Liver (tissue), 9 donors: ENCODE data around the gene PCDHA10. TPM values are rescaled to one million over a fixed set of nuclear protein-coding genes. Genes with fewer than 3 reads are reported as not detected.
A peak's percentile ranks its signal among the peaks of the same experiment; 100 is the strongest.
"Not testable (repeated sequence)": the region's sequence is repeated elsewhere in the genome, so short reads cannot be mapped to it uniquely, and the experiment has no call there.

Source experiments
- DNase-seq: peaks from one replicate; pipeline ENCODE4 v3.0.0-alpha.2; 2017; ENCODE audit warnings: low spot score
- H3K27ac ChIP-seq, 2 donors: one replicate each; pipeline ENCODE4 v1.7.0; 2013; ENCODE audit warnings: inconsistent platforms in 2 of 2, low read length in 2 of 2, control low read depth in 1 of 2, low read depth in 1 of 2, mild to moderate bottlenecking in 1 of 2
- H3K27me3 ChIP-seq, 4 donors: one replicate each; pipeline versions ENCODE4 v1.6.1 to v1.7.0; 2013; ENCODE audit warnings: low read length in 3 of 4, inconsistent platforms in 1 of 4, mild to moderate bottlenecking in 1 of 4, moderate library complexity in 1 of 4; ENCODE audit not compliant: control insufficient read depth in 4 of 4, insufficient read depth in 4 of 4
- H3K36me3 ChIP-seq, 4 donors: one replicate each; pipeline versions ENCODE4 v1.6.1 to v1.7.0; 2013; ENCODE audit warnings: low read length in 3 of 4, mild to moderate bottlenecking in 3 of 4, low read depth in 1 of 4, moderate library complexity in 1 of 4; ENCODE audit not compliant: control insufficient read depth in 4 of 4, insufficient read depth in 3 of 4
- H3K4me1 ChIP-seq, 4 donors: one replicate each; pipeline versions ENCODE4 v1.6.1 to v1.7.0; 2013; ENCODE audit warnings: low read length in 3 of 4, mild to moderate bottlenecking in 3 of 4, moderate library complexity in 1 of 4; ENCODE audit not compliant: control insufficient read depth in 4 of 4, insufficient read depth in 4 of 4
- H3K4me3 ChIP-seq, 3 donors: one replicate each; pipeline versions ENCODE4 v1.6.1 to v1.7.0; 2013; ENCODE audit warnings: low read length in 3 of 3, control low read depth in 1 of 3, low read depth in 1 of 3, mild to moderate bottlenecking in 1 of 3
- H3K9ac ChIP-seq, 2 donors: one replicate each; pipeline ENCODE4 v1.7.0; 2013; ENCODE audit warnings: low read length in 2 of 2, mild to moderate bottlenecking in 2 of 2, moderate library complexity in 2 of 2, control low read depth in 1 of 2, low read depth in 1 of 2
- H3K9me3 ChIP-seq, 4 donors: one replicate each; pipeline versions ENCODE4 v1.6.1 to v1.7.0; 2013; ENCODE audit warnings: low read length in 3 of 4; ENCODE audit not compliant: control insufficient read depth in 4 of 4
- ATF3 ChIP-seq: IDR thresholded peaks from 2 replicates; pipeline ENCODE4 v1.6.1; 2016; ENCODE audit warnings: antibody characterized with exemption
- CTCF ChIP-seq: fragments of 150-350 bp; IDR thresholded peaks from 2 replicates; pipeline ENCODE4 v1.5.1; 2017; ENCODE audit warnings: improper control_type of control experiment, low read depth, low read length; ENCODE audit not compliant: missing input control
- EGR1 ChIP-seq, 2 donors: IDR thresholded peaks; 2 replicates each; pipeline ENCODE4 v1.6.1; 2016 to 2018; ENCODE audit warnings: antibody characterized with exemption in 2 of 2, low read depth in 2 of 2
- FOXA1 ChIP-seq: IDR thresholded peaks from 2 replicates; pipeline ENCODE4 v1.6.1; 2016; ENCODE audit warnings: antibody characterized with exemption
- FOXA2 ChIP-seq: IDR thresholded peaks from 2 replicates; pipeline ENCODE4 v1.6.1; 2016; ENCODE audit warnings: antibody characterized with exemption
- GABPA ChIP-seq, 2 donors: IDR thresholded peaks in 1 of 2; conservative IDR thresholded peaks in 1 of 2; 2 replicates each; pipeline ENCODE4 v1.6.1; 2016; ENCODE audit warnings: antibody characterized with exemption in 2 of 2, mild to moderate bottlenecking in 1 of 2, moderate library complexity in 1 of 2
- HNF4A ChIP-seq, 2 donors: conservative IDR thresholded peaks; 2 replicates each; pipeline ENCODE4 v1.6.1; 2016; ENCODE audit warnings: antibody characterized with exemption in 2 of 2, mild to moderate bottlenecking in 2 of 2
- HNF4G ChIP-seq: IDR thresholded peaks from 2 replicates; pipeline ENCODE4 v1.6.1; 2016; ENCODE audit warnings: antibody characterized with exemption
- JUND ChIP-seq, 2 donors: IDR thresholded peaks; 2 replicates each; pipeline ENCODE4 v1.6.1; 2016; ENCODE audit warnings: antibody characterized with exemption in 2 of 2
- MAX ChIP-seq: IDR thresholded peaks from 2 replicates; pipeline ENCODE4 v1.6.1; 2016; ENCODE audit warnings: antibody characterized with exemption
- NR2F2 ChIP-seq: IDR thresholded peaks from 2 replicates; pipeline ENCODE4 v1.6.1; 2016; ENCODE audit warnings: antibody characterized with exemption
- RAD21 ChIP-seq, 2 donors: IDR thresholded peaks; 2 replicates each; pipeline ENCODE4 v1.6.1; 2016; ENCODE audit warnings: antibody characterized with exemption in 2 of 2, mild to moderate bottlenecking in 2 of 2
- RXRA ChIP-seq, 2 donors: IDR thresholded peaks; 2 replicates each; pipeline ENCODE4 v1.6.1; 2017 to 2018; ENCODE audit warnings: antibody characterized with exemption in 2 of 2, mild to moderate bottlenecking in 1 of 2
- SP1 ChIP-seq: IDR thresholded peaks from 2 replicates; pipeline ENCODE4 v1.6.1; 2018; ENCODE audit warnings: antibody characterized with exemption, mild to moderate bottlenecking
- TAF1 ChIP-seq: conservative IDR thresholded peaks from 2 replicates; pipeline ENCODE4 v1.6.1; 2016; ENCODE audit warnings: antibody characterized with exemption, mild to moderate bottlenecking
- YY1 ChIP-seq: IDR thresholded peaks from 2 replicates; pipeline ENCODE4 v1.6.1; 2016; ENCODE audit warnings: antibody characterized with exemption, mild to moderate bottlenecking
- ZBTB33 ChIP-seq: IDR thresholded peaks from 2 replicates; pipeline ENCODE4 v1.6.1; 2016; ENCODE audit warnings: antibody characterized with exemption
- WGBS: extraction: QIAGEN DNeasy Blood & Tissue Kit; methylation state at CpG from one replicate; pipeline ENCODE4 v1.1.7; 2013; 5-methylcytosine and 5-hydroxymethylcytosine counted together
- polyA plus RNA-seq, 2 donors: library from polyadenylated mRNA; stranded (reverse) in 1 of 2; unstranded in 1 of 2; fragments of 200-250 nt in 1 of 2; fragments of >200 nt in 1 of 2; fragmentation: Nextera tagmentation in 1 of 2; extraction: Ambion mirVana in 1 of 2; gene quantifications; one replicate each; pipeline versions ENCODE4 v1.2.1 to v1.2.3, GENCODE V29; 2013 to 2015
- total RNA-seq, 2 donors: library from RNA; depleted of rRNA; stranded (reverse); fragments of >200 nt; gene quantifications; one replicate each; pipeline ENCODE4 v1.2.3, GENCODE V29; 2014
- donor health status: healthy.
- donor health status: healthy.
- donor health status: healthy.
- donor health status: healthy.
- donor health status: healthy.

The PCDHA10 gene
- total and polyA plus RNA-seq, 4 donors, result under 0.01 to 0.01 TPM; not detected in 2

GRCh38 chr5:140806834-140807775 is 48.6 kb upstream of the PCDHA10 start, which contains the start of gene PCDHA4:
Gene PCDHA4, plus strand, starts transcription at chr5:140807068.
- WGBS, result 23% methylated on average over 47 of the region's 47 CpGs
- Histone ChIP-seq H3K27ac (no peak within 1 kb of the TSS), H3K4me3 (peak within 1 kb of the TSS in 2 of 3 donors; percentile 7 to 8), H3K9me3 (peaks cover 29 to 51% (median 36%) of the 10 kb centered on the region in 4 donors), H3K36me3 (no peaks in the 10 kb centered on the region), H3K4me1 (no peaks in the 10 kb centered on the region), H3K9ac (no peak within 1 kb of the TSS), H3K27me3 (peaks cover 0 to 2% (median 0%) of the 10 kb centered on the region in 4 donors)
- TF ChIP-seq RAD21 (IDR thresholded peaks at IDR 0.05), result no peak
- no peak for TF ChIP-seq CTCF
- no peak for TF ChIP-seq HNF4A (conservative IDR thresholded peaks at IDR 0.05)
- no peak for TF ChIP-seq HNF4G
- TF ChIP-seq RXRA (IDR thresholded peaks at IDR 0.05), result no peak
- no peak for TF ChIP-seq SP1
- no peak for TF ChIP-seq TAF1
- TF ChIP-seq JUND (IDR thresholded peaks at IDR 0.05), result no peak
- TF ChIP-seq FOXA1, result no peak
- TF ChIP-seq FOXA2, result no peak
- no peak for TF ChIP-seq ZBTB33
- TF ChIP-seq YY1, result no peak
- TF ChIP-seq GABPA (IDR thresholded peaks at IDR 0.05 in 1 of 2, conservative IDR thresholded peaks at IDR 0.05 in 1 of 2), result no peak
- no peak for TF ChIP-seq MAX
- TF ChIP-seq ATF3, result no peak
- TF ChIP-seq NR2F2, result no peak
- no peak for TF ChIP-seq EGR1 (IDR thresholded peaks at IDR 0.05; ENCODE audit: low read depth in 2 of 2)
- no peak for DNase-seq

- H3K27ac ChIP-seq, H3K4me3 ChIP-seq, H3K9ac ChIP-seq, DNase-seq, H3K27me3 ChIP-seq, H3K36me3 ChIP-seq, H3K4me1 ChIP-seq: not testable (repeated sequence)
- H3K9me3 ChIP-seq, result peaks cover 21 to 42% (median 24%) of the 10 kb centered on the region in 4 donors
- 57% methylated on average over 62 of the region's 62 CpGs for WGBS
Measured at GRCh38 chr5:140808241-140808888, 47.3 kb upstream of the PCDHA10 start.
